Upper lobe of left lung (tissue), 6 donors: ENCODE data around the gene DMD. TPM values are rescaled to one million over a fixed set of nuclear protein-coding genes. Genes with fewer than 3 reads are reported as not detected.

Source experiments
- ATAC-seq, 2 donors: fragments of 200-7000 bp; cut with Tn5 transposase; one replicate each; pipeline ENCODE4 v1.9.1; 2022; ENCODE audit warnings: mild to moderate bottlenecking in 2 of 2, moderate library complexity in 2 of 2; ENCODE audit not compliant: low FRiP score in 2 of 2
- DNase-seq, 2 donors: peaks; one replicate each; pipeline ENCODE4 v3.0.0-alpha.2; 2019 to 2020
- H3K27ac ChIP-seq, 4 donors: fragments of 200-600 bp; sonication (generic); one replicate each; pipeline ENCODE4 v1.5.1; 2016 to 2019
- H3K27me3 ChIP-seq, 4 donors: fragments of 200-600 bp; sonication (generic); one replicate each; pipeline ENCODE4 v1.5.1; 2017 to 2019
- H3K36me3 ChIP-seq, 4 donors: fragments of 200-600 bp; sonication (generic); one replicate each; pipeline ENCODE4 v1.5.1; 2016 to 2019
- H3K4me1 ChIP-seq, 4 donors: fragments of 200-600 bp; sonication (generic); one replicate each; pipeline ENCODE4 v1.5.1; 2018 to 2019
- H3K4me3 ChIP-seq, 4 donors: fragments of 200-600 bp; sonication (generic); one replicate each; pipeline ENCODE4 v1.5.1; 2017 to 2019; ENCODE audit warnings: mild to moderate bottlenecking in 2 of 4, moderate library complexity in 1 of 4
- H3K9me3 ChIP-seq, 4 donors: fragments of 200-600 bp; sonication (generic); one replicate each; pipeline ENCODE4 v1.5.1; 2018 to 2019
- EP300 ChIP-seq, 4 donors: sonication (generic); formaldehyde crosslinking; IDR thresholded peaks; one replicate each; pipeline ENCODE4 v1.5.1; 2017; ENCODE audit warnings: antibody characterized with exemption in 4 of 4, control low read depth in 2 of 4
- POLR2A ChIP-seq, 4 donors: fragments of 450-650 bp; IDR thresholded peaks; one replicate each; pipeline ENCODE4 v1.5.1; 2016 to 2017; ENCODE audit warnings: antibody characterized with exemption in 4 of 4, mild to moderate bottlenecking in 2 of 4
- POLR2AphosphoS5 ChIP-seq, 2 donors: sonication (generic); formaldehyde crosslinking; IDR thresholded peaks; one replicate each; pipeline ENCODE4 v1.5.1; 2017; ENCODE audit warnings: antibody characterized with exemption in 2 of 2
- WGBS, 2 donors: methylation state at CpG; one replicate each; pipeline ENCODE4 v1.1.5; 2017 to 2018; 5-methylcytosine and 5-hydroxymethylcytosine counted together
- total RNA-seq, 6 donors: library from RNA; depleted of rRNA in 4 of 6; stranded (reverse); fragments of >200 nt in 4 of 6; gene quantifications; one replicate each; pipeline versions ENCODE4 v1.1.0 to v1.2.1, GENCODE V29; 2016 to 2021
- TF ChIP-seq, protein P1 (sequence below), 6 experiments: fragments of 450-650 bp in 4 of 6; fragments of 200-600 bp in 2 of 6; sonication (generic) in 2 of 6; IDR thresholded peaks; one replicate each; pipeline ENCODE4 v1.5.1; 2016 to 2019; ENCODE audit warnings: antibody characterized with exemption in 6 of 6
- donor health status: DM: no; HTN: no; CAD: no; lungs with moderate emphysema.
- donor health status: DM: no; HTN: yes; CAD: no; lungs with severe emphysema.

DMD gene
- total RNA-seq, 6 donors from 2014 or later: 12.5 to 37.0 (median 24.0) TPM

DNA sequence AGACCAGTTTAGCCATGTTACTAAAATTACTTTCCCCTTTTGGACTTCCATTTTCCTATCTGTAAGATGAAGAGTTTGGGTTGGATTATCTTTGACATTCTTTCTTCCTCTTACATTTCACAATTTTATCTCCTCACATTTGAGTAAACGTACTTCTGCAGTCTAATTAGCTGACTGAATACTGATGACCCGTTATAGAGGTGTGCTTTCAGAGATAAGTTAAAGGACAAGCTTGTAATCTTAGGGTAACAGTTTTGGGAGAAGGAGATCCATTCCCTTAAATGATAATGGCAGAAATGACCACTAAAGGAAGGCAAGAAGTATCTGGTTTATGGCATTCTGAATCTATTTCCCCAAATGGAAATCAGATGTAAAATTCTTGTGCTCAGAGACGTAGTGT, 1916.9 kb downstream of the DMD start:
- Histone ChIP-seq H3K4me1 (no peaks in the 10 kb centered on the region), H3K27me3 (no peaks in the 10 kb centered on the region), H3K4me3 (no peak overlapping the region), H3K36me3 (no peaks in the 10 kb centered on the region), H3K27ac (no peak overlapping the region), H3K9me3 (no peaks in the 10 kb centered on the region)
- WGBS, 2 donors: 72 to 77% methylated on average over 3 of the region's 3 CpGs
- no peak for TF ChIP-seq EP300 (IDR thresholded peaks at IDR 0.05)
- TF ChIP-seq, protein P1, sequence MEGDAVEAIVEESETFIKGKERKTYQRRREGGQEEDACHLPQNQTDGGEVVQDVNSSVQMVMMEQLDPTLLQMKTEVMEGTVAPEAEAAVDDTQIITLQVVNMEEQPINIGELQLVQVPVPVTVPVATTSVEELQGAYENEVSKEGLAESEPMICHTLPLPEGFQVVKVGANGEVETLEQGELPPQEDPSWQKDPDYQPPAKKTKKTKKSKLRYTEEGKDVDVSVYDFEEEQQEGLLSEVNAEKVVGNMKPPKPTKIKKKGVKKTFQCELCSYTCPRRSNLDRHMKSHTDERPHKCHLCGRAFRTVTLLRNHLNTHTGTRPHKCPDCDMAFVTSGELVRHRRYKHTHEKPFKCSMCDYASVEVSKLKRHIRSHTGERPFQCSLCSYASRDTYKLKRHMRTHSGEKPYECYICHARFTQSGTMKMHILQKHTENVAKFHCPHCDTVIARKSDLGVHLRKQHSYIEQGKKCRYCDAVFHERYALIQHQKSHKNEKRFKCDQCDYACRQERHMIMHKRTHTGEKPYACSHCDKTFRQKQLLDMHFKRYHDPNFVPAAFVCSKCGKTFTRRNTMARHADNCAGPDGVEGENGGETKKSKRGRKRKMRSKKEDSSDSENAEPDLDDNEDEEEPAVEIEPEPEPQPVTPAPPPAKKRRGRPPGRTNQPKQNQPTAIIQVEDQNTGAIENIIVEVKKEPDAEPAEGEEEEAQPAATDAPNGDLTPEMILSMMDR (IDR thresholded peaks at IDR 0.05): no peak
- TF ChIP-seq POLR2A (IDR thresholded peaks at IDR 0.05): no peak
- no peak for TF ChIP-seq POLR2AphosphoS5 (IDR thresholded peaks at IDR 0.05)
- no peak for DNase-seq
- ATAC-seq: no peak

DNA sequence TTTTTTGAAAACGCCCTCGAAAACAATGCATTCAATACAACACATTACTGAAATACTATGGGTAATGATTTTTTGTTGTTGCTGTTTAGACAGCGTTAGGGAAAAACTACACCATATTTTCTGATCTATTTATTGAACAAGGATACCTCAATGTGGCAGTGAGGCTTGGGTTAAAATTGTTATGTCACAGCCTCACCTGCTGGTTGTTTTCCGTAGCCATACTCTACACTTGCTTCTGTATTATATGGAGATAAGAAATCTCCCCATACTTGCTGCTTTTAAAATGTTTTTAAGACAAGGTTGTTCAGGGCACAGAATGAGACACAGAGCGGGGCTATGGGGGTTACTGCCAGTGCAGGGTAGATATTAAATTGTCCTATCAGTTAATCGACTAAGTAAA, 1917.9 kb downstream of the DMD start:
- no peaks in the 10 kb centered on the region for H3K9me3 ChIP-seq
- ATAC-seq (no peak), DNase-seq (no peak)
- no peak overlapping the region for H3K4me3 ChIP-seq
- no peaks in the 10 kb centered on the region for H3K27me3 ChIP-seq
- H3K36me3 ChIP-seq: no peaks in the 10 kb centered on the region
- no peaks in the 10 kb centered on the region for H3K4me1 ChIP-seq
- TF ChIP-seq, protein P1 (IDR thresholded peaks at IDR 0.05): peak in 1 of 6 experiments; percentile 34
- no peak for TF ChIP-seq POLR2AphosphoS5 (IDR thresholded peaks at IDR 0.05)
- no peak overlapping the region for H3K27ac ChIP-seq
- 72 to 81% methylated on average over 6 of the region's 6 CpGs for WGBS, 2 donors

DNA sequence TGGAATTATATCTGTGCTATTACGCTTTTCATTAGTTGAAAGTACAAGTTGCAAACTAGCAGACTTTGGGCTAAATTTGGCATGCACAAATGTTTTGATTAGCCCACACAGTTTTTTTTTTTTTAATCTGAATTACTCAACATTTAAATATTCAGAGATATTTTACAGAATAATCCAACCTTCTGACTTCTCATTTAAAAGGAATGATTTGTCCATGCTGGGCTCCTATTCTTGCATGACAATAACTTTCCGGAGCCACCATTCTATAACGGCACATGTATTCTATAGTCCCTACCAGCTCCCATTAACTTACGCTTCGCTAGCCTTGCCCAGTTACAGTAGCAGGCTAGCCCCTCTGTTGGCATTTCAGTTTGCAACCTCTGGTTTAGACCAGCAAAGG, 1920.2 kb downstream of the DMD start:
- Histone ChIP-seq H3K27me3 (no peaks in the 10 kb centered on the region), H3K27ac (no peak overlapping the region), H3K4me1 (no peaks in the 10 kb centered on the region), H3K4me3 (no peak overlapping the region), H3K36me3 (no peaks in the 10 kb centered on the region), H3K9me3 (no peaks in the 10 kb centered on the region)
- 94 to 98% methylated on average over 5 of the region's 5 CpGs for WGBS, 2 donors
- ATAC-seq (no peak), DNase-seq (no peak)
- no peak for TF ChIP-seq POLR2A (IDR thresholded peaks at IDR 0.05)
- TF ChIP-seq POLR2AphosphoS5 (IDR thresholded peaks at IDR 0.05): no peak
- TF ChIP-seq, protein P1 (IDR thresholded peaks at IDR 0.05): no peak
- TF ChIP-seq EP300 (IDR thresholded peaks at IDR 0.05): no peak

DNA sequence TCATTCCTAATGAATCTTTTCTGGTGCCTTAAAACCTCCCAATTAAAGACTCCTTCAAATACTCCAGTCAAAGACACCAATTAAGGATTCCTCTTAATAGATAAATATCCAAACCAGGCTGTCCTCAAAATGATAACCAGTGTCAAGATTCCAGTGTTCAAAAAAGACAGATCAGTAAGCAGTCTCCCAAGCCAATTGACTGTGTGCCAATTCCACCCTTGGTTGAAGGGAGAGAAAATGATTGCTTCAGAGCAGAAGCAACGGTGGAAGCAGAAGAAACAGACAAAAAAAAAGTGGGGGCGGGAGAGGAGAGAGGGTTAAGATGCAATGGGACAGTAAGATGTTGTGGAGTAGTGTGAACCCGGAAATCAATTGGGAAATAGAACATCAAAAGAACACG, 1923.5 kb downstream of the DMD start:
- Histone ChIP-seq H3K4me1 (no peaks in the 10 kb centered on the region), H3K27ac (no peak overlapping the region), H3K4me3 (no peak overlapping the region), H3K27me3 (no peaks in the 10 kb centered on the region), H3K9me3 (no peaks in the 10 kb centered on the region), H3K36me3 (no peaks in the 10 kb centered on the region)
- 58 to 68% methylated on average over 4 of the region's 4 CpGs for WGBS, 2 donors
- TF ChIP-seq, protein P1 (IDR thresholded peaks at IDR 0.05): no peak
- TF ChIP-seq POLR2A (IDR thresholded peaks at IDR 0.05): no peak
- TF ChIP-seq EP300 (IDR thresholded peaks at IDR 0.05): no peak
- TF ChIP-seq POLR2AphosphoS5 (IDR thresholded peaks at IDR 0.05): no peak
- ATAC-seq: no peak
- no peak for DNase-seq

DNA sequence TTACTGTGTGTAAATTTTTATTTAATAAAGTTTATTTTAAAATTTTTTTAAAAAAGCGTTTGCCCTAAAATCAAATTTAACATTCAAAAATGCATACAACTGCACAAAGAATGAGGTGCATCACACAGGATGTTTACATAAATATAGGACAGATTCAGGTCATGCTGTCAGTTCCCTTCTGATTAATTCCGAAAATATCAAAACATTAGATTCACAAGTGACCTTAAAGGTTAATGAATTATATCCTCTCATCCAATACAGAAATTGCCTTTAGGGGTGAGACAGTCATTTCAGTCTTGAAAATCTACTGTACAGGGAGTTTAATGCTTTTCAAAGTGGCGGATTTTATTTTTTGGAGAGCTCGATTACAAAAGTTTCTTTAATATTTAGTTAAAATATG, 1930.8 kb downstream of the DMD start:
- ATAC-seq: no peak

More for the DNA sequence above, 1930.8 kb downstream of the DMD start:
- no peaks in the 10 kb centered on the region for H3K27me3 ChIP-seq
- no peak overlapping the region for H3K27ac ChIP-seq
- DNase-seq: no peak
- H3K36me3 ChIP-seq: no peaks in the 10 kb centered on the region
- no peak overlapping the region for H3K4me3 ChIP-seq
- no peaks in the 10 kb centered on the region for H3K9me3 ChIP-seq
- TF ChIP-seq POLR2A (IDR thresholded peaks at IDR 0.05): no peak
- no peak for TF ChIP-seq POLR2AphosphoS5 (IDR thresholded peaks at IDR 0.05)
- no peak for TF ChIP-seq EP300 (IDR thresholded peaks at IDR 0.05)
- TF ChIP-seq, protein P1 (IDR thresholded peaks at IDR 0.05): no peak
- H3K4me1 ChIP-seq: no peaks in the 10 kb centered on the region
- WGBS, 2 donors: 70 to 80% methylated on average over 4 of the region's 4 CpGs
